ENCODE data around the gene SCIN.
"Not testable (repeated sequence)": the region's sequence is repeated elsewhere in the genome, so short reads cannot be mapped to it uniquely, and the experiment has no call there.

Gene SCIN

GRCh38 chr7:12648704-12649261 is 78.3 kb downstream of the SCIN start:
- no peak for DNase-seq (ENCODE audit: low read depth)

- no peak for DNase-seq (ENCODE audit: low read depth)
Measured at GRCh38 chr7:12649348-12649747, 78.8 kb downstream of the SCIN start.

- no peak for DNase-seq (ENCODE audit: low read depth)
Measured at GRCh38 chr7:12650080-12650479, 79.6 kb downstream of the SCIN start.

- DNase-seq (ENCODE audit: low read depth): no peak
Measured at GRCh38 chr7:12653110-12653509, 82.6 kb downstream of the SCIN start.

- no peak for DNase-seq (ENCODE audit: low read depth)
Measured at GRCh38 chr7:12653518-12653917, 83.0 kb downstream of the SCIN start.

GRCh38 chr7:12655161-12655560 is 84.6 kb downstream of the SCIN start:
- no peak for DNase-seq (ENCODE audit: low read depth)

- not testable (repeated sequence) for DNase-seq (ENCODE audit: low read depth)
Measured at GRCh38 chr7:12660423-12660822, 89.9 kb downstream of the SCIN start.

GRCh38 chr7:12660986-12661385 is 90.5 kb downstream of the SCIN start:
- not testable (repeated sequence) for DNase-seq (ENCODE audit: low read depth)

GRCh38 chr7:12661581-12661980 is 91.1 kb downstream of the SCIN start:
- no peak for DNase-seq (ENCODE audit: low read depth)

- no peak for DNase-seq (ENCODE audit: low read depth)
Measured at GRCh38 chr7:12670000-12670729, 99.6 kb downstream of the SCIN start.

GRCh38 chr7:12670743-12671520 is 100.4 kb downstream of the SCIN start:
- no peak for DNase-seq (ENCODE audit: low read depth)

GRCh38 chr7:12673436-12673835 is 102.9 kb downstream of the SCIN start:
- DNase-seq (ENCODE audit: low read depth): not testable (repeated sequence)

- DNase-seq (ENCODE audit: low read depth): no peak
Measured at GRCh38 chr7:12674053-12674452, 103.5 kb downstream of the SCIN start.

- no peak for DNase-seq (ENCODE audit: low read depth)
Measured at GRCh38 chr7:12674861-12675260, 104.3 kb downstream of the SCIN start.

- no peak for DNase-seq (ENCODE audit: low read depth)
Measured at GRCh38 chr7:12683678-12684585, 113.4 kb downstream of the SCIN start.

- DNase-seq (ENCODE audit: low read depth): no peak
Measured at GRCh38 chr7:12684733-12685132, 114.2 kb downstream of the SCIN start.

- peak; percentile 40 for DNase-seq (ENCODE audit: low read depth)
Measured at GRCh38 chr7:12685550-12685949, 115.0 kb downstream of the SCIN start.

- DNase-seq (ENCODE audit: low read depth): peak; percentile 73
Measured at GRCh38 chr7:12686234-12686890, 115.8 kb downstream of the SCIN start.

GRCh38 chr7:12686891-12687717 is 116.6 kb downstream of the SCIN start, which contains the start of gene ARL4A:
Gene ARL4A (plus strand): TSS chr7:12687633. CDS start chr7:12688255, 622 bp downstream.
- DNase-seq (ENCODE audit: low read depth): peak; percentile 97

GRCh38 chr7:12687718-12688171 is 117.2 kb downstream of the SCIN start:
- no peak for DNase-seq (ENCODE audit: low read depth)
